GM12873 (cell line): ENCODE measurements around the gene ATP6V1B1.

Experiments used
- CTCF ChIP-seq: IDR thresholded peaks from 2 replicates; pipeline ENCODE4 v1.5.1; 2012; ENCODE audit warnings: low read depth, mild to moderate bottlenecking, moderate library complexity, low read length, control low read depth; ENCODE audit not compliant: insufficient read depth; ENCODE audit errors: missing control alignments

Gene ATP6V1B1

GRCh38 chr2:70939001-70939838 is 3.5 kb downstream of the ATP6V1B1 start:
- no peak for TF ChIP-seq CTCF

- no peak for TF ChIP-seq CTCF
Observed at GRCh38 chr2:70939839-70940580, 4.3 kb downstream of the ATP6V1B1 start.

GRCh38 chr2:70941186-70941585 is 5.5 kb downstream of the ATP6V1B1 start:
- TF ChIP-seq CTCF = no peak

GRCh38 chr2:70941701-70942100 is 6.0 kb downstream of the ATP6V1B1 start:
- TF ChIP-seq CTCF = no peak

- no peak for TF ChIP-seq CTCF
Observed at GRCh38 chr2:70942396-70943204, 6.9 kb downstream of the ATP6V1B1 start.

GRCh38 chr2:70943205-70943871 is 7.6 kb downstream of the ATP6V1B1 start:
- TF ChIP-seq CTCF = no peak
